Sigmoid colon (tissue), 4 donors: ENCODE measurements around the gene ZFPM1.

Experiments
- EP300 ChIP-seq, 4 donors: sonication (generic); formaldehyde crosslinking; IDR thresholded peaks; one replicate each; pipeline ENCODE4 v1.6.1; 2017; ENCODE audit warnings: antibody characterized with exemption in 4 of 4
- POLR2A ChIP-seq, 2 donors: fragments of 450-650 bp; IDR thresholded peaks; one replicate each; pipeline ENCODE4 v1.6.1; 2016; ENCODE audit warnings: antibody characterized with exemption in 2 of 2, mild to moderate bottlenecking in 2 of 2, moderate library complexity in 2 of 2
- TF ChIP-seq, protein P1 (sequence below), 4 experiments: fragments of 450-650 bp in 3 of 4; fragments of 200-600 bp in 1 of 4; IDR thresholded peaks; one replicate each; pipeline ENCODE4 v1.5.1; 2016 to 2019; ENCODE audit warnings: antibody characterized with exemption in 4 of 4, mild to moderate bottlenecking in 3 of 4, moderate library complexity in 2 of 4

DNA sequence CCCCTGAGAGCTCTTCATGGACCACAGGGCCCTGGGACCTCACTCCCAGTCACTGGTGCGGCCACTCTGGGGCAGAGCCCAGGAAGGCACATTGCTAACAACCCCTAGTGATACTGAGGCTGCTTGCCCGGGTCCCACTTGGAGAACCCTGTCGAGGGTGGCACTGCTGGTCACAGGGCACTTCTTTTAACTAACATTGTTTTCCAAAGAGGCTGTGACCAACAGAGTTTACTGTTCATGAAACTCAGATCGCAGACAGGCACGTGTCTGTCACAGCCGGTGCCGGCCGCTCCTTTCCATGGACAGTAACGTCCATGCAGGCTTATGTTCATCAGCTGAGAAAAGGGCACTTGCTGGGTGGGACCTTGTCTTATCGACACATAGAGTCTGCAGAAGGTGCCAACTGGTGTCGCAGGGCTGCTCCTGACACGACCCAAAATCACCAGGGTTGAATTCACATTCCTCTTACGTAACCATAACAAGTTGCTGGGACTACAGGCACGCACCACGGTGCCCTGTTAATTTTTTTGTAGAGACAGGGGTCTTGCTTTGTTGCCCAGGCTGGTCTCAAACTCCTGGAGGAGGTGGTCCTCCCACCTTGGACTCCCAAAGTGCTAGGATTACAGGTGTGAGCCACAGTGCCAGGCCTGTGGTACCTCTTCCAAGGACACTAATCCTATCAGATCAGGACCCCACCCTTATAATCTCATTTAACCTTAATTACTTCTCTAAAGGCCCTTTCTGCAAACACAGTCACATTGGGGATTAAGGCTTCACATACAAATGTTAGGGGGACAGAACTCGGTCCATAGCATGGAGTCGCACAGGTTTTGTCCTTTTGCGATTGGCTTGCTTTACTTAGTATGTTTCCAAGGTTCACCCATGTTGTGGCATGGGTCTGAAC is 115.9 kb downstream of the ZFPM1 start:
- TF ChIP-seq EP300 (IDR thresholded peaks at IDR 0.05) (no peak), POLR2A (IDR thresholded peaks at IDR 0.05) (no peak)
- TF ChIP-seq, protein P1, sequence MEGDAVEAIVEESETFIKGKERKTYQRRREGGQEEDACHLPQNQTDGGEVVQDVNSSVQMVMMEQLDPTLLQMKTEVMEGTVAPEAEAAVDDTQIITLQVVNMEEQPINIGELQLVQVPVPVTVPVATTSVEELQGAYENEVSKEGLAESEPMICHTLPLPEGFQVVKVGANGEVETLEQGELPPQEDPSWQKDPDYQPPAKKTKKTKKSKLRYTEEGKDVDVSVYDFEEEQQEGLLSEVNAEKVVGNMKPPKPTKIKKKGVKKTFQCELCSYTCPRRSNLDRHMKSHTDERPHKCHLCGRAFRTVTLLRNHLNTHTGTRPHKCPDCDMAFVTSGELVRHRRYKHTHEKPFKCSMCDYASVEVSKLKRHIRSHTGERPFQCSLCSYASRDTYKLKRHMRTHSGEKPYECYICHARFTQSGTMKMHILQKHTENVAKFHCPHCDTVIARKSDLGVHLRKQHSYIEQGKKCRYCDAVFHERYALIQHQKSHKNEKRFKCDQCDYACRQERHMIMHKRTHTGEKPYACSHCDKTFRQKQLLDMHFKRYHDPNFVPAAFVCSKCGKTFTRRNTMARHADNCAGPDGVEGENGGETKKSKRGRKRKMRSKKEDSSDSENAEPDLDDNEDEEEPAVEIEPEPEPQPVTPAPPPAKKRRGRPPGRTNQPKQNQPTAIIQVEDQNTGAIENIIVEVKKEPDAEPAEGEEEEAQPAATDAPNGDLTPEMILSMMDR (IDR thresholded peaks at IDR 0.05): no peak
